ENCODE results near the gene FOXN1.
"Not testable (repeated sequence)": the region's sequence is repeated elsewhere in the genome, so short reads cannot be mapped to it uniquely, and the experiment has no call there.

The FOXN1 gene

GRCh38 chr17:28505986-28506665 lies at the start of gene FOXN1:
Gene FOXN1, plus strand, starts transcription at chr17:28506348. Its CDS starts 17,622 bp downstream, at chr17:28523970.
- DNase-seq (ENCODE audit: low spot score) = no peak

- no peak for DNase-seq (ENCODE audit: low spot score)
Measured at GRCh38 chr17:28457890-28458289, 48.3 kb upstream of the FOXN1 start.

GRCh38 chr17:28458881-28459280 lies 47.3 kb upstream of the FOXN1 start:
- not testable (repeated sequence) for DNase-seq (ENCODE audit: low spot score)

GRCh38 chr17:28460901-28461300 lies 45.2 kb upstream of the FOXN1 start:
- DNase-seq (ENCODE audit: low spot score) = no peak

GRCh38 chr17:28466001-28466400 lies 40.1 kb upstream of the FOXN1 start:
- DNase-seq (ENCODE audit: low spot score) = no peak

- DNase-seq (ENCODE audit: low spot score) = no peak
Measured at GRCh38 chr17:28466521-28467048, 39.6 kb upstream of the FOXN1 start.

- DNase-seq (ENCODE audit: low spot score) = no peak
Measured at GRCh38 chr17:28467456-28468025, 38.6 kb upstream of the FOXN1 start.

- DNase-seq (ENCODE audit: low spot score) = not testable (repeated sequence)
Measured at GRCh38 chr17:28468033-28468735, 38.0 kb upstream of the FOXN1 start.

- DNase-seq (ENCODE audit: low spot score) = no peak
Measured at GRCh38 chr17:28468781-28469180, 37.4 kb upstream of the FOXN1 start.

GRCh38 chr17:28469376-28469775 lies 36.8 kb upstream of the FOXN1 start:
- no peak for DNase-seq (ENCODE audit: low spot score)

- DNase-seq (ENCODE audit: low spot score) = no peak
Measured at GRCh38 chr17:28470266-28470913, 35.8 kb upstream of the FOXN1 start.

GRCh38 chr17:28470914-28471366 lies 35.2 kb upstream of the FOXN1 start:
- DNase-seq (ENCODE audit: low spot score) = no peak

GRCh38 chr17:28471531-28472342 lies 34.4 kb upstream of the FOXN1 start:
- no peak for DNase-seq (ENCODE audit: low spot score)

GRCh38 chr17:28472871-28473497 lies 33.2 kb upstream of the FOXN1 start:
- DNase-seq (ENCODE audit: low spot score) = no peak

- DNase-seq (ENCODE audit: low spot score) = no peak
Measured at GRCh38 chr17:28473542-28473941, 32.6 kb upstream of the FOXN1 start, which contains the start of gene SLC13A2. Gene SLC13A2, plus strand, starts transcription at chr17:28473644. Its CDS starts 69 bp downstream, at chr17:28473713.

- DNase-seq (ENCODE audit: low spot score) = no peak
Measured at GRCh38 chr17:28474111-28474531, 32.0 kb upstream of the FOXN1 start.

GRCh38 chr17:28475151-28475900 lies 30.8 kb upstream of the FOXN1 start:
- DNase-seq (ENCODE audit: low spot score) = no peak

- DNase-seq (ENCODE audit: low spot score) = no peak
Measured at GRCh38 chr17:28476076-28476865, 29.9 kb upstream of the FOXN1 start.

GRCh38 chr17:28477928-28478327 lies 28.2 kb upstream of the FOXN1 start:
- no peak for DNase-seq (ENCODE audit: low spot score)
